HG02642 (cell line): Measurements from ENCODE around the gene P2RY11.

Source experiments
- ATAC-seq: cut with Tn5 transposase; IDR thresholded peaks from one replicate; pipeline ENCODE4 v1.9.1; 2021; ENCODE audit warnings: mild to moderate bottlenecking; ENCODE audit not compliant: unreplicated experiment, poor library complexity

P2RY11 gene

DNA sequence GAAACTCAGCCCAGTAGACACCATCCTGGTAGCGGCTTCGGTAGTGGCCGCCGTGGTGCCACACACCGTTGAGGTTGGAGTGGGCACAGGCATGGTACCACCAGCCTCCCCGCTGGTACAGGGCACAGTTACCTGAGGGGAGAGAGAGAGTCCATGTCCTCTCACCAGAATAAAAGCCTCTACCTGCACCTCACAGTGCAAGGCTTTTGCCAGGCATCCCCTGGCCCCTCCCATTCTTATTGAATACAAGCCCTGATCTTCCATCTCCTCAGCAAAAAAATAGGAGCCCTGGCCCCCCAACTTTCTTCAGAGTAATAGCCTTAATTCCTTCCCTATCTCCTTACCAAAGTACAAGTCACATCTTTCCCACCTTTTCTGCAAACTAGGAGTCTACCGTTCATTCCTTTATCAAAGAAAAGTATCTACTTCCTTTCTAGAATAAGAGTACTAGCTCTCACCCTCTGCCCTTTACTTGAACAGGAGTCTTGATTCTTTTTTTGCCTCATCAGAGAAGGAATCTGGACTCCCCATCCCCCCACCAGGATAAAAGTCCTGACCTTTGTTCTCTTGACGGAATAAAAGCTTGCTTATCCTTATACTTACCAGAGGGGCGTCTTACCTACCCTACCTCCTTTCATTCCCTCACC lies 18.7 kb upstream of the P2RY11 start:
- ATAC-seq: no peak

DNA sequence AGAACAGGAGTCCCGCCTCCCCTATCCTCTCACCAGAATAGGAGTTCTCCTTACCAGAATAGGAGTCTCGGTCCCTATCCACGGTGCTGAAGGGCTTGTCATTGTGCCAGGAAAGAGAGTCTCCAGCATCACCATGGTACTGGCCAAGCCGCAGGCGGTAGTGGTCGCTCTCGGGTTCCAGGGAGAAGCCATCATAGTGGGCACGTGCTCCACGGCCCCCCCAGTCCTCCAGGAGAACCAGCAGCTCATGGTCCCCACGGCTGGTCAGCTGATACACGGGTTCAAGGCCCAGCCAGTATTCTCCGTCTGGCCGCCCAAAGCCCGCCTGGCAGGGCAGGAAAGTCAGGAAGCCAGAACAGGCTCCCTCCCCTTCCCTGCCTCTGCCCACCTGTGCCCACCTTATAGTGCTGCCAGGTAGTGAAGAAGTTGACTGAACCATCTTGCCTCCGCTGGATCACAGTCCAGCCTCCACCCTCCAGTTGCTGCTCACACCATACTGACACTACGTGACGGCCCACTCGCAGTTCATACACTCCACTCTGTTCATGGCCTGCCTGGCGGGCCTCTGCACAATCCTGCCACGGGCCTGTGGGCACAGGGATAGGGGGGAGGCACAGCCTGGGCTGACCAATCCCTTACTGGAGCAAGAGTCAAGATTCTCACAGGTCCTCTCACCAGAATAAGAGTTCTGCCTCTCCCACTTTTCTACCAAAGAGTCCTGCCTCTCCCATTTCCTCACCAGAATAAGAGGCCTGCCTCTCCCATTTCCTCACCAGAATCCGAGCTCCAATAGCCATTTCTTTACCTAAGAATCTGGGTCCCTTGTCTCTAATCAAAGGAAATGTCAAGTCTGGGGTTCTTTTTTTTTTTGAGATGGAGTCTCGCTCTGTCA lies 18.0 kb upstream of the P2RY11 start:
- no peak for ATAC-seq

GRCh38 chr19:10095622-10095947 lies 15.9 kb upstream of the P2RY11 start:
- no peak for ATAC-seq

DNA sequence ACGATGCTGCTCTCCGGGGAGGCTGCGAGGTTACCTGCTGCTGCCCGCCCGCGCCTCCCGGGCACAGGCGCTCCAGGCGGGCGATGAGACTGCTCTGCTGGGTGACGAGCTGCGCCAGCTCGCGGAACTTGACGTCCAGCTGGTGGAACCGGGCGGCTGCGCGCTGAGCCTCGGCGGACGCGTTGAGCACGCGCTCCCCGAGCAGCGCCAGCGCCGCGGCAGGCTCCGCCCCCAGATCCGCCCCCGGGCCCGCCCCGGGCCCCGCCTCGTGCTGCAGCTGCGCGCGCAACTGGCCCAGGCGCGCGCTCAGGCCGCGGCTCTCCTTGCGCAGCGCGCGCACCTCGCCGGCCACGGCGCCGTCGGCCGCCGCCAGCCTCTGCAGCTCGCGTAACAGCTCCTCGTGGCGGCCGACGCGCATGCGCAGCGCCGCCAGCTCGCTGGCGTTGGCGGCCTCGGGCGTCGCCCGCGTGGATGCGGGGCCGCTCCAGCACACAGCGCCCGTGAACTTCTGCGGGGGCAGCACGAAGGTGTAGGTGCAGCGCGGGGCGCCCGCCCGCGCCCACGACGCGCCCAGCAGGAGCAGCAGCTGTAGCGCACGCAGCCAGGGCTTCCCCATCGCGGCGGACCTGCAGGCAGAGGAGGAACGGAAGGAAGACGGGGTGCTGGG lies 15.4 kb upstream of the P2RY11 start:
- ATAC-seq: peak; percentile 85

- no peak for ATAC-seq
Measured at GRCh38 chr19:10096615-10096963, 14.9 kb upstream of the P2RY11 start.

DNA sequence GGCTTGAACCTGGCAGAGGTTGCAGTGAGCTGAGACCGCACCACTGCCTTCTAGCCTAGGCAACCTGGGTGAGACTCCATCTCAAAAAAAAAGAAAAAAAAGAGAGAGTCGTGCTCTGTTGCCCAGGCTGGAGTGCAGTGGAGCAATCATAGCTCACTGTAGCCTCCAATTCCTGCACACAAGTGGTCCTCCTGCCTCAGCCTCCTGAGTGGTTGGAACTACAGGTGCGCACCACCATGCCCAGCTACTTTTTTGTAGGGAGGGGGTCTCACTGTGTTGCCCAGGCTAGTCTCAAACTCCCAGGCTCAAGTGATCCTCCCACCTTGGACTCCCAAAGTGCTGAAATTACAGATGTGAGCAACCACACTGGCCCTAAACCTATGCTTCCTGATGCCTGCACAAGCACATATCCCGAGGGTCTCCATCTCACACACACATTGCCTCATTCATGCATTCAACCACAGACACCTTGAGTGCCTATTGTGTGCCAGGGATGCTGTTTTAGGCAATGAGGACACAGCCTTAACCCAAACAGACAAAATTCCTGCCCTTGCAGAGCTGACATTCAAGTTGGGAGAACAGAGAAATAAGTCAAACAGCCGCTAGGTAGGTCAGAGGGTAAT lies 11.2 kb upstream of the P2RY11 start:
- ATAC-seq: no peak

- peak; percentile 23 for ATAC-seq
Measured at GRCh38 chr19:10102787-10103236, 8.7 kb upstream of the P2RY11 start.

GRCh38 chr19:10104130-10104513 lies 7.4 kb upstream of the P2RY11 start:
- no peak for ATAC-seq

DNA sequence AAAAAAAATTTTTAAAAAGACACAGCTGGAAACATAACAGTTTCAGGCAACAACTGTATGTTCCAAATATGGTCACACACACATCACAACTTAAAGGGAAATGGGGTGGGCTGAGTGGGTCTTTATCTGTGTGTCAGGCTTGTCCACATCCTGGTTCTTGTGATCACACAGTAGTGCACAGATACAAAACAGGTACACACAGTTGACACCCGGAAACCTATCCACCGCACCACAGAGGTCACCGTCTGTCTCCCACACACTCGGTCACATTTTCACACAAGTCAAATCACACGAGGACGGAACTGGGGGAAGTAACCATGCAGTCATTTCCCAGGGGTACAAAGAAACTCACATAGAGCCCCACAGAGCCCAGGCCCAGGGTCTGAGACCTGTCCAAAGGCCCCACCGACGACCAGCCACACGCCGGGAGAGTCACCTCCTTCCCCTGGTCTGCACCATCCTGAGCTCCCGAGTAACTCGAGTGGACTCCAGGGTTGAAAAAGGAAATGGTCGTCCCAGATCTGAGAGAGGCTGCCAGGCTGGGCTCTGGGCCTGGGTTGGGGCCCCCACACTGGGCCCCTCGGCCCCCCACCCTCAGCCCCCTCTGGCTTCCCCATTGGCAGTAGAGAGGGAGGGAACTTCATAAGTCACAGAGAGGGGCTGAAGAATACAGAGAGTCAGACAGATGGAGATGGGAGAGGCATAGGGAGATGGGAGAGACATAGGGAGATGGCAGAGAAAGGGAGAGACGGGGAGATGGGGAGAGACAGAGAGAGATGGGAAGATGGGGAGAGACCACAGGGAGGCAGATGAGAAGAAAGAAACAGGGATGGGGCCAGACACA lies 6.6 kb upstream of the P2RY11 start:
- peak; percentile 35 for ATAC-seq

DNA sequence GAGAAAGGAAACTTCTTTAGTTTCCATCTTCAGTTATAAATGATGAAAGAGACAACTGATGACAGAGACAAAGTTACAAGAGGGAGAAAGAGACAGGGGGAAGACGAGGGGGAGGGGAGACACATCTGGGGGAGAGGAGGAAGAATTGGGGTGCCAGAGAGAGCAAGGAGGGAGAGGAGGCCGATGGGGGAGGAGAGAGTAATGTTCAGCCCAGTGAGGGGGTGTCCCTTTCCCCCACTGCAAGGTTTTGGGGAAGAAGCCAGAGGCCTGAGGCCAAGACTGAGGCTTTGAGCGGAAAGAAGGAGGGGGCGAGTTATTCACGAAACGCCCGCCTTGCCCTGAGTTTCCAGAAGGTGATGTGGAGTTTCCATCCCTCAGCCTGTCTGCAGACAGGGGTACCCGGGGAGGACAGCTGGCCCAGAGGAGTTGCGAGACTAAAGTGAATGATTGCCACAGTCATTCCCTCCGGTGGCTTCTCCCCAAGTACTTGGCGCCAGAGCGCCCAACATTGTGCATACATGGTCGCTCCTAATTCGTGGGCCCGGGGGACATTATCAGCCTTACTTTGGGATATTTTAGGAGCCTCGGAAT lies 5.9 kb upstream of the P2RY11 start:
- peak; percentile 27 for ATAC-seq

- ATAC-seq: peak; percentile 67
Measured at GRCh38 chr19:10106100-10106936, 5.2 kb upstream of the P2RY11 start, which contains the start of gene PPAN. Gene PPAN, plus strand, starts transcription at chr19:10106362. Its CDS starts 33 bp downstream, at chr19:10106395.

GRCh38 chr19:10107254-10107653 lies 4.2 kb upstream of the P2RY11 start:
- no peak for ATAC-seq

DNA sequence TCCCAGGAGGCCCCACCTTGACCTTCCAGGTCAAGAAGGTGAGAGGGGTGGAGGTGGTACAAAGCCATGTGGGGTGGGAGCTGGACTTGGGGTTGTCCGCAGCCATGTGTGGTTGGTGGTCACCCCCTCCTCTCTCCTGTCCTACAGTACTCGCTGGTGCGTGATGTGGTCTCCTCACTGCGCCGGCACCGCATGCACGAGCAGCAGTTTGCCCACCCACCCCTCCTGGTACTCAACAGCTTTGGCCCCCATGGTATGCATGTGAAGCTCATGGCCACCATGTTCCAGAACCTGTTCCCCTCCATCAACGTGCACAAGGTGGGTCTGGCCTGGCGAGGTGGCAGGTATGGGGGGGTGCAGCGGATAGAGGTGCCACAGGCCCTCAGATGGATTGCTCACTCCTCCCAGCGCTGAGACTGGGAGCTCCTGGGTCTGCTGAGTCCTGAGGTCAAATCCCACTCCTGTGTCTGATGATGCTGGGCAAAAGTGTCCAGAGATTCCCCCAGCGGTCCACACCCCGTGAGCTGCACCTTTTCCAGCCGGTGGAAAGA lies 3.6 kb upstream of the P2RY11 start:
- ATAC-seq: no peak

DNA sequence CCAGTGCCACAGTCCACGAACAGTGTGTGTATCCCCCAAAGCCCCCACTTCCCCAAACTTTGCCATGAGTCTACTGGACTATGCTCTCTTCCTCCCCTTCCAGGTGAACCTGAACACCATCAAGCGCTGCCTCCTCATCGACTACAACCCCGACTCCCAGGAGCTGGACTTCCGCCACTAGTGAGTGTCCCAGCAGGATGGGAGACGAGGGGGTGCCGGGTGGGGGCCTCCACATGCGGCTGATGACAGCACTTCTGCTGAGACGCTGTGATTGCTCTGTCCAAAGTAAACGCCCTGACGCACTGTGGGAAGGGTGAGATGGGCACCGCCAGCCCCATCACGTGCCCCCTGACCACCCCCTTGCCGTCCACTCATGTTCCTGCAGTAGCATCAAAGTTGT lies 2.0 kb upstream of the P2RY11 start:
- ATAC-seq: no peak

DNA sequence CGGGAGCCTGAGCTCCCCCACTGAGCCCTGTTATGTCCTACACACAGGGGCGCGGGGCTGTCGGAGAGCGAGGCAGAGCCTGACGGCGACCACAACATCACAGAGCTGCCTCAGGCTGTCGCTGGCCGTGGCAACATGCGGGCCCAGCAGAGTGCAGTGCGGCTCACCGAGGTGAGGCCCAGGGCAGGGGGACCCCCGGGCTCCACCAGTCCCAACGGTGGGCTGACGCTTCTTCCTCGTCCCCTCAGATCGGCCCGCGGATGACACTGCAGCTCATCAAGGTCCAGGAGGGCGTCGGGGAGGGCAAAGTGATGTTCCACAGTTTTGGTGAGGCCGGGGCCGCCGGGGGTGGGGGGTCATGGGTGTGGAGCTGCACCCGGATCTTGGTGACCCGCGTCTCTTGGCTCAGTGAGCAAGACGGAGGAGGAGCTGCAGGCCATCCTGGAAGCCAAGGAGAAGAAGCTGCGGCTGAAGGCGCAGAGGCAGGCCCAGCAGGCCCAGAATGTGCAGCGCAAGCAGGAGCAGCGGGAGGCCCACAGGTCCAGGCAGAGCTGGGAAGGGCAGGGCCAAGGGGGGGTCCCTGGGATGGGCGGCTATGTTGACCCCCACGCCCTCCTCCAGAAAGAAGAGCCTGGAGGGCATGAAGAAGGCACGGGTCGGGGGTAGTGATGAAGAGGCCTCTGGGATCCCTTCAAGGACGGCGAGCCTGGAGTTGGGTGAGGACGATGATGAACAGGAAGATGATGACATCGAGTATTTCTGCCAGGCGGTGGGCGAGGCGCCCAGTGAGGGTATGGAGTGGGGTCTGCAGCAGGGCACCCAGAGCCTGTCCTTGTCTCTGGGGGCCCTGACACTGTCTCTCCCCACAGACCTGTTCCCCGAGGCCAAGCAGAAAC lies 1.2 kb upstream of the P2RY11 start:
- no peak for ATAC-seq

DNA sequence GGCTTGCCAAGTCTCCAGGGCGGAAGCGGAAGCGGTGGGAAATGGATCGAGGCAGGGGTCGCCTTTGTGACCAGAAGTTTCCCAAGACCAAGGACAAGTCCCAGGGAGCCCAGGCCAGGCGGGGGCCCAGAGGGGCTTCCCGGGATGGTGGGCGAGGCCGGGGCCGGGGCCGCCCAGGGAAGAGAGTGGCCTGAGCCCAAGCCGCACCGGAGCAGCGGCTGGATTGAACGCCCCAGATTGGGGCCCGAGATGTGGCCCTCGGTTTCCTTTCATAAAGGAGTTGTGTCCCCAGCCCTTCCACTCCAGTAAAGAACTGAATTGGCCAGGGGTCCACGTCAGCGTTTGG lies 548 bp upstream of the P2RY11 start:
- no peak for ATAC-seq

GRCh38 chr19:10112037-10112761 lies 706 bp downstream of the P2RY11 start:
- ATAC-seq: no peak
